Caco-2 (cell line): ENCODE measurements around the gene SELENON. TPM values are rescaled to one million over a fixed set of nuclear protein-coding genes. Genes with fewer than 3 reads are reported as not detected.

Experiments
- BruUV-seq: library from RNA; stranded (reverse); fragments of 400-500 nt; replicated peaks from 2 replicates; lab custom pipeline; 2021; lab: Mats Ljungman, UMichigan
- CTCF ChIA-PET: fragments of 300-600 bp; sonication (Branson Sonifier 250); formaldehyde crosslinking; loops from one replicate; lab custom pipeline; 2022; ENCODE audit warnings: antibody characterized with exemption; lab: Charles Lee
- POLR2A ChIA-PET: fragments of 300-600 bp; sonication (Branson Sonifier 250); formaldehyde crosslinking; loops from one replicate; lab custom pipeline; 2022; ENCODE audit warnings: antibody characterized with exemption; lab: Charles Lee
- DNase-seq, 2 experiments: peaks; one replicate each; pipeline versions ENCODE4 v3.0.0 to v3.0.0-alpha.2; 2020 to 2022
- H3K27me3 ChIP-seq: replicated peaks from 2 replicates; pipeline ENCODE4 v1.6.0; 2011; ENCODE audit warnings: low read length; ENCODE audit not compliant: control insufficient read depth, insufficient read depth
- H3K36me3 ChIP-seq: 2 replicates; pipeline ENCODE4 v1.5.1; 2011; ENCODE audit warnings: low read length; ENCODE audit not compliant: control insufficient read depth, insufficient read depth
- H3K4me1 ChIP-seq: fragments of 250-450 bp; sonication (Bioruptor Pico); 2 replicates; pipeline ENCODE4 v1.5.1; 2020; ENCODE audit warnings: mild to moderate bottlenecking
- H3K4me3 ChIP-seq: 2 replicates; pipeline ENCODE4 v1.5.1; 2011; ENCODE audit warnings: low read depth, mild to moderate bottlenecking, control low read depth, low read length
- H3K9me3 ChIP-seq: fragments of 250-450 bp; sonication (Bioruptor Pico); 2 replicates; pipeline ENCODE4 v1.5.1; 2020; ENCODE audit warnings: mild to moderate bottlenecking, moderate library complexity
- H3K27ac Mint-ChIP-seq: one replicate; pipeline ENCODE4 v1.8.0; 2022; ENCODE audit warnings: mixed read lengths; ENCODE audit not compliant: unreplicated experiment
- H3K27me3 Mint-ChIP-seq: one replicate; pipeline ENCODE4 v1.8.0; 2022; ENCODE audit warnings: mixed read lengths; ENCODE audit not compliant: insufficient read depth, unreplicated experiment
- H3K36me3 Mint-ChIP-seq: one replicate; pipeline ENCODE4 v1.8.0; 2022; ENCODE audit warnings: mild to moderate bottlenecking, mixed read lengths; ENCODE audit not compliant: insufficient read depth, unreplicated experiment
- H3K4me1 Mint-ChIP-seq: one replicate; pipeline ENCODE4 v1.8.0; 2022; ENCODE audit warnings: low read depth, mixed read lengths; ENCODE audit not compliant: unreplicated experiment
- H3K4me3 Mint-ChIP-seq: one replicate; pipeline ENCODE4 v1.8.0; 2022; ENCODE audit warnings: mild to moderate bottlenecking, moderate library complexity, mixed read lengths; ENCODE audit not compliant: unreplicated experiment
- H3K9me3 Mint-ChIP-seq: one replicate; pipeline ENCODE4 v1.8.0; 2022; ENCODE audit warnings: mixed read lengths; ENCODE audit not compliant: unreplicated experiment
- intact Hi-C: fragments of 100-400 bp; cut with micrococcal nuclease; formaldehyde crosslinking; loops from one replicate; pipeline ENCODE4 v1.10.0; 2022; ENCODE audit not compliant: unreplicated experiment
- total RNA-seq: library from RNA; stranded (reverse); gene quantifications from 2 replicates; pipeline ENCODE4 v1.2.3, GENCODE V29; 2022
- TF ChIP-seq, protein P1 (sequence below), 2 experiments: fragments of 200-600 bp in 1 of 2; IDR thresholded peaks; 1 replicate in 1 of 2; 2 replicates in 1 of 2; pipeline versions ENCODE4 v1.5.1 to v1.8.0; 2011 to 2022; ENCODE audit warnings: antibody characterized with exemption in 1 of 2, control low read depth in 1 of 2, inconsistent platforms in 1 of 2, low read depth in 1 of 2, low read length in 1 of 2, mild to moderate bottlenecking in 1 of 2, moderate library complexity in 1 of 2; ENCODE audit not compliant: insufficient read depth in 1 of 2, severe bottlenecking in 1 of 2, unreplicated experiment in 1 of 2

SELENON gene
- total RNA-seq, 1 experiment from 2014 or later: 58.3 TPM

DNA sequence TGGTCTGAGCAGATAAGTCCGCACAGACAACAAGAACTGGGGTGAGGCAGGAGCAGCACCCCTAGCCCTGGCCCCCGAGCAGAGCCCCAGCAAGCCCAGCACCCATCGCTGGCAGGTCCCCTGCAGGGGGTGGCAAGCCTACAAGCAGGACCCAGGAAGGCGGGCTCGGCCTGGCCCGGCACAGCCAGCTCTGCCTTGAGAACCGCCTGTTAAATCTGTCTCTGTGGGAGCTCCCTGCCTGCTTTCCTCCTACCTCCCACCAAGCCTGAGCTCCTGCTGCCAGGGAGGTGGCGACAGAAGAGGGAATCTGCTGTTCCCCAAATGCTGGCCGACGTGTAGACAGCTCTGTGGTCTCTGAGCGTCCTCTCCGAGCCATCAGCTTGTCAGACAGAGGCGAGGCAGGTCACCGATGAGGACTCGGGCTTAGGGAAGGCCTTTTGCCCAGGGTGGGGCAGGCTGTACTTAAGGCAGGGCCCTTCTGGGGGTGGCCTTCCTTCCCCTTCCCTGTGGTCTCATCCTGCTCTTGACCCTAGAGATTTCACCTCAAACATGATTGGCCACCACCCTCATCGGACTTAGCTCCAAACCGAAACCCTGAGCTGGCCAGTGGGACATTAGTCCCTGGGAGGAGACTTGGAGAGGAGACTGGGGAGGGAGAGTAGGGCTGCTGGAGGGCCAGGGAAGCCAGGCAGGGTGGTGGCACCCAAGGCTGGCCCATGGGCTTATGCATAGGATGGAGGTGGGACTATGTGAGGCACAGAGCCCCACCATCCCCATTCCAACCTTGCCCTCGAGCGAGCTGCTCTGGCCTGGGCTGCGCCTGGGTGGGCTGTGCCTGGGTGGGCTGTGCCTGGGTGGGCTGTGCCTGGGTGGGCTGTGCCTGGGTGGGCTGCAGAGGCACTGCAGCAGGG, 7.7 kb downstream of the SELENON start:
- Mint-ChIP-seq H3K4me1 (no peaks in the 10 kb centered on the region), H3K27me3 (no peaks in the 10 kb centered on the region), H3K27ac (no peak overlapping the region), H3K4me3 (no peak overlapping the region), H3K9me3 (no peaks in the 10 kb centered on the region), H3K36me3 (peaks cover 7% of the 10 kb centered on the region)
- no TSS peak for BruUV-seq
- intact Hi-C loops: no loop called here
- H3K9me3 ChIP-seq: no peaks in the 10 kb centered on the region
- CTCF ChIA-PET: interaction anchor here (0.6 kb wide), 1 partner anchor 191 kb away, joined by 3 read pairs; no protein-coding TSS in a partner anchor
- H3K27me3 ChIP-seq: no peaks in the 10 kb centered on the region
- no peaks in the 10 kb centered on the region for H3K4me1 ChIP-seq
- TF ChIP-seq, protein P1, sequence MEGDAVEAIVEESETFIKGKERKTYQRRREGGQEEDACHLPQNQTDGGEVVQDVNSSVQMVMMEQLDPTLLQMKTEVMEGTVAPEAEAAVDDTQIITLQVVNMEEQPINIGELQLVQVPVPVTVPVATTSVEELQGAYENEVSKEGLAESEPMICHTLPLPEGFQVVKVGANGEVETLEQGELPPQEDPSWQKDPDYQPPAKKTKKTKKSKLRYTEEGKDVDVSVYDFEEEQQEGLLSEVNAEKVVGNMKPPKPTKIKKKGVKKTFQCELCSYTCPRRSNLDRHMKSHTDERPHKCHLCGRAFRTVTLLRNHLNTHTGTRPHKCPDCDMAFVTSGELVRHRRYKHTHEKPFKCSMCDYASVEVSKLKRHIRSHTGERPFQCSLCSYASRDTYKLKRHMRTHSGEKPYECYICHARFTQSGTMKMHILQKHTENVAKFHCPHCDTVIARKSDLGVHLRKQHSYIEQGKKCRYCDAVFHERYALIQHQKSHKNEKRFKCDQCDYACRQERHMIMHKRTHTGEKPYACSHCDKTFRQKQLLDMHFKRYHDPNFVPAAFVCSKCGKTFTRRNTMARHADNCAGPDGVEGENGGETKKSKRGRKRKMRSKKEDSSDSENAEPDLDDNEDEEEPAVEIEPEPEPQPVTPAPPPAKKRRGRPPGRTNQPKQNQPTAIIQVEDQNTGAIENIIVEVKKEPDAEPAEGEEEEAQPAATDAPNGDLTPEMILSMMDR (IDR thresholded peaks at IDR 0.05; ENCODE audit: insufficient read depth in 1 of 2, low read depth in 1 of 2, low read length in 1 of 2, severe bottlenecking in 1 of 2, unreplicated experiment in 1 of 2): no peak
- no peak for DNase-seq
- POLR2A ChIA-PET: no interaction called here
- no peak overlapping the region for H3K4me3 ChIP-seq
- H3K36me3 ChIP-seq: no peaks in the 10 kb centered on the region; the same call in 1 of the 2 replicates

GRCh38 chr1:25808481-25809244, 8.7 kb downstream of the SELENON start:
- TF ChIP-seq, protein P1 (IDR thresholded peaks at IDR 0.05; ENCODE audit: insufficient read depth in 1 of 2, low read depth in 1 of 2, low read length in 1 of 2, severe bottlenecking in 1 of 2, unreplicated experiment in 1 of 2): no peak
- H3K36me3 ChIP-seq: no peaks in the 10 kb centered on the region; the same call in 1 of the 2 replicates
- no peak for DNase-seq
- Mint-ChIP-seq H3K4me3 (no peak overlapping the region), H3K27ac (no peak overlapping the region), H3K27me3 (no peaks in the 10 kb centered on the region), H3K4me1 (no peaks in the 10 kb centered on the region), H3K36me3 (peaks cover 13% of the 10 kb centered on the region), H3K9me3 (no peaks in the 10 kb centered on the region)
- ChIA-PET POLR2A (no interaction called here), CTCF (no interaction called here)
- H3K9me3 ChIP-seq: no peaks in the 10 kb centered on the region
- no peaks in the 10 kb centered on the region for H3K27me3 ChIP-seq
- H3K4me3 ChIP-seq: no peak overlapping the region
- no TSS peak for BruUV-seq
- no peaks in the 10 kb centered on the region for H3K4me1 ChIP-seq
- intact Hi-C loops: no loop called here

GRCh38 chr1:25809283-25809926, 9.4 kb downstream of the SELENON start:
- no TSS peak for BruUV-seq
- no peak overlapping the region for H3K27ac Mint-ChIP-seq
- H3K4me1 Mint-ChIP-seq: no peaks in the 10 kb centered on the region
- CTCF ChIA-PET: interaction anchor here (0.7 to 2.0 kb wide), 3 partner anchors 10 to 201 kb away, joined by 3 to 12 read pairs (median 4); partner anchors contain the start of gene SELENON
- POLR2A ChIA-PET: no interaction called here
- H3K9me3 Mint-ChIP-seq: no peaks in the 10 kb centered on the region
- Histone ChIP-seq H3K4me1 (no peaks in the 10 kb centered on the region), H3K4me3 (no peak overlapping the region), H3K36me3 (no peaks in the 10 kb centered on the region; the same call in 1 of the 2 replicates), H3K27me3 (no peaks in the 10 kb centered on the region), H3K9me3 (no peaks in the 10 kb centered on the region)
- H3K36me3 Mint-ChIP-seq: peaks cover 13% of the 10 kb centered on the region
- TF ChIP-seq, protein P1 (IDR thresholded peaks at IDR 0.05; ENCODE audit: insufficient read depth in 1 of 2, low read depth in 1 of 2, low read length in 1 of 2, severe bottlenecking in 1 of 2, unreplicated experiment in 1 of 2): no peak
- H3K27me3 Mint-ChIP-seq: no peaks in the 10 kb centered on the region
- no peak for DNase-seq
- intact Hi-C loops: no loop called here
- no peak overlapping the region for H3K4me3 Mint-ChIP-seq
